GM12892 (cell line): ENCODE results near the gene ANKS1B.

ENCODE experiments used
- POLR2A ChIP-seq: IDR thresholded peaks from 2 replicates; pipeline ENCODE4 v1.6.1; 2011; ENCODE audit warnings: low read depth, low read length, control low read depth
- TAF1 ChIP-seq: IDR thresholded peaks from 2 replicates; pipeline ENCODE4 v1.6.1; 2011; ENCODE audit warnings: low read depth, mild to moderate bottlenecking, control low read depth, low read length, borderline replicate concordance

DNA sequence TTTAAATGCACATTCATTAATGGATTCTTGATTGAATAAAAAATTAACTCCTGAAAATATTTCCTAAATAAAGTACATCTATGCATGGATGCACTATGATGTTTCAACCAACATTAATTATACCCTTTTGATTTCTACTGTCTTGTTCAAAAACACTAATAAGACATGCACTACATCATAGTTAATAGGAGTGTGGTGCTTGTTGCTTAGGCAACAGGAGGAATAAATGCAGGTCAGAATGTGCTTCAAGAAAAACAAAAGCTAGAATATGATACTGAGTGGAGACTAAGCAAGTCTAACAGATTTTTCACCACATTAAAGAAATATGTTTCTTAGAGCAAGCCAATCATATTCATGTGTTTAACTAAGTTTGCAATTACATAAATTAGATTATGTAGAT, 833.0 kb downstream of the ANKS1B start:
- TF ChIP-seq TAF1 (no peak), POLR2A (no peak)
